ENCODE results near the gene PDIK1L. TPM values are rescaled to one million over a fixed set of nuclear protein-coding genes. Genes with fewer than 3 reads are reported as not detected.
A peak's percentile ranks its signal among the peaks of the same experiment; 100 is the strongest.

The PDIK1L gene
- total RNA-seq, 3 donors from 2014 or later (not counting 1 experiment from before 2014, with no cell fraction given): 3.1 to 8.2 (median 8.1) TPM

GRCh38 chr1:26169198-26169554 is 57.6 kb downstream of the PDIK1L start:
- Mint-ChIP-seq H3K27me3 (ENCODE audit: low read depth in 2 of 2) (peaks cover 0 to 15% of the 10 kb centered on the region in 2 donors), H3K4me3 (peak overlapping the region; percentile 60), H3K27ac (peak overlapping the region; percentile 66 to 92), H3K4me1 (peaks cover 0 to 25% of the 10 kb centered on the region in 2 donors), H3K36me3 (no peaks in the 10 kb centered on the region), H3K9me3 (no peaks in the 10 kb centered on the region)
- Histone ChIP-seq H3K9me3 (ENCODE audit: control insufficient read depth, insufficient read depth, low read length) (no peaks in the 10 kb centered on the region), H3K36me3 (ENCODE audit: control insufficient read depth, insufficient read depth, low read length) (no peaks in the 10 kb centered on the region), H3K27ac (ENCODE audit: low read length) (no peak overlapping the region), H3K4me3 (ENCODE audit: low read length) (peak overlapping the region; percentile 60), H3K27me3 (ENCODE audit: control insufficient read depth, insufficient read depth, low read length) (peaks cover 5% of the 10 kb centered on the region), H3K4me1 (ENCODE audit: control insufficient read depth, insufficient read depth, low read length) (peaks cover 25% of the 10 kb centered on the region)
- ATAC-seq (no peak), DNase-seq (no peak)
- no peak for TF ChIP-seq CTCF (IDR thresholded peaks at IDR 0.05)
- WGBS (ENCODE audit: insufficient coverage): 89% methylated on average over 4 of the region's 4 CpGs
- intact Hi-C loops (cut with micrococcal nuclease): loop anchor here (1.0 to 10.0 kb wide), 3 partner anchors 63 to 226 kb away; partner anchors contain the start of gene CEP85

- under 1% methylated on average over 74 of the region's 76 CpGs for WGBS (ENCODE audit: insufficient coverage)
- H3K4me1 ChIP-seq (ENCODE audit: control insufficient read depth, insufficient read depth, low read length): peaks cover 18% of the 10 kb centered on the region
- H3K4me3 Mint-ChIP-seq: peak within 1 kb of the TSS; percentile 84
- peaks cover 0 to 12% of the 10 kb centered on the region in 2 donors for H3K27me3 Mint-ChIP-seq (ENCODE audit: low read depth in 2 of 2)
- H3K9me3 Mint-ChIP-seq: no peaks in the 10 kb centered on the region
- peak; percentile 83 for TF ChIP-seq CTCF (IDR thresholded peaks at IDR 0.05)
- H3K36me3 ChIP-seq (ENCODE audit: control insufficient read depth, insufficient read depth, low read length): no peaks in the 10 kb centered on the region
- no peaks in the 10 kb centered on the region for H3K27me3 ChIP-seq (ENCODE audit: control insufficient read depth, insufficient read depth, low read length)
- peak within 1 kb of the TSS; percentile 10 for H3K27ac ChIP-seq (ENCODE audit: low read length)
- ATAC-seq (peak; percentile 94 to 96 (median 96)), DNase-seq (peak; percentile 90 to 92)
- H3K4me3 ChIP-seq (ENCODE audit: low read length): peak within 1 kb of the TSS; percentile 60
- peak within 1 kb of the TSS; percentile 66 to 92 for H3K27ac Mint-ChIP-seq
- H3K36me3 Mint-ChIP-seq: no peaks in the 10 kb centered on the region
- intact Hi-C loops (cut with micrococcal nuclease): loop anchor here (1.0 to 10.0 kb wide), 3 partner anchors 62 to 225 kb away; partner anchors contain the start of gene CEP85
- H3K4me1 Mint-ChIP-seq: peaks cover 0 to 21% of the 10 kb centered on the region in 2 donors
- H3K9me3 ChIP-seq (ENCODE audit: control insufficient read depth, insufficient read depth, low read length): no peaks in the 10 kb centered on the region
These were observed 58.2 kb downstream of the PDIK1L start, which contains the start of gene ZNF593 for GRCh38 chr1:26169669-26170471. Gene ZNF593, plus strand, starts transcription at chr1:26169908. Its CDS starts 76 bp downstream, at chr1:26169984.

- peaks cover 0 to 20% of the 10 kb centered on the region in 2 donors for H3K4me1 Mint-ChIP-seq
- 82% methylated on average over 9 of the region's 9 CpGs for WGBS (ENCODE audit: insufficient coverage)
- peaks cover 0 to 8% of the 10 kb centered on the region in 2 donors for H3K27me3 Mint-ChIP-seq (ENCODE audit: low read depth in 2 of 2)
- no peak for DNase-seq
- ATAC-seq: no peak
- Histone ChIP-seq H3K4me3 (ENCODE audit: low read length) (peak overlapping the region; percentile 60), H3K27me3 (ENCODE audit: control insufficient read depth, insufficient read depth, low read length) (no peaks in the 10 kb centered on the region), H3K4me1 (ENCODE audit: control insufficient read depth, insufficient read depth, low read length) (peaks cover 18% of the 10 kb centered on the region), H3K36me3 (ENCODE audit: control insufficient read depth, insufficient read depth, low read length) (no peaks in the 10 kb centered on the region), H3K9me3 (ENCODE audit: control insufficient read depth, insufficient read depth, low read length) (no peaks in the 10 kb centered on the region), H3K27ac (ENCODE audit: low read length) (no peak overlapping the region)
- H3K9me3 Mint-ChIP-seq: no peaks in the 10 kb centered on the region
- peak overlapping the region; percentile 84 for H3K4me3 Mint-ChIP-seq
- no peaks in the 10 kb centered on the region for H3K36me3 Mint-ChIP-seq
- intact Hi-C loops (cut with micrococcal nuclease): no loop called here
- peak overlapping the region; percentile 66 to 92 for H3K27ac Mint-ChIP-seq
- no peak for TF ChIP-seq CTCF (IDR thresholded peaks at IDR 0.05)
These were observed 58.8 kb downstream of the PDIK1L start for GRCh38 chr1:26170472-26170821.
